K562 (cell line): Measurements from ENCODE around the gene UNC93B1. TPM values are rescaled to one million over a fixed set of nuclear protein-coding genes. Genes with fewer than 3 reads are reported as not detected.
A peak's percentile ranks its signal among the peaks of the same experiment; 100 is the strongest.

Experiments
- CBFA2T2 ChIP-seq: fragments of 450-650 bp; conservative IDR thresholded peaks from 2 replicates; pipeline ENCODE4 v1.6.1; 2017; ENCODE audit warnings: mild to moderate bottlenecking
- CBX2 ChIP-seq: fragments of 200-600 bp; sonication (generic); IDR thresholded peaks from one replicate; pipeline ENCODE4 v1.6.1; 2012; ENCODE audit warnings: mild to moderate bottlenecking, low read length, inconsistent platforms; ENCODE audit not compliant: insufficient read depth, poor library complexity, severe bottlenecking
- CUX1 ChIP-seq: fragments of 200-800 bp; sonication (Bioruptor generic); IDR thresholded peaks from 2 replicates; pipeline ENCODE4 v1.6.1; 2016; ENCODE audit warnings: missing genetic modification characterization, missing compliant biosample characterization
- DACH1 ChIP-seq: fragments of 450-650 bp; IDR thresholded peaks from 2 replicates; pipeline ENCODE4 v1.6.1; 2018; ENCODE audit not compliant: partially characterized antibody
- KAT7 ChIP-seq: sonication (generic); formaldehyde crosslinking; IDR thresholded peaks from 2 replicates; pipeline ENCODE4 v1.8.0; 2022; ENCODE audit warnings: missing genetic modification reagents, mild to moderate bottlenecking, borderline replicate concordance
- NCOA1 ChIP-seq: fragments of 450-650 bp; IDR thresholded peaks from 2 replicates; pipeline ENCODE4 v1.6.1; 2016; ENCODE audit warnings: low read depth
- NFRKB ChIP-seq: fragments of 450-650 bp; IDR thresholded peaks from 2 replicates; pipeline ENCODE4 v1.6.1; 2016; ENCODE audit warnings: low read depth
- POLR3G ChIP-seq: IDR thresholded peaks from 2 replicates; pipeline ENCODE4 v1.6.1; 2011; ENCODE audit not compliant: insufficient read length, insufficient replicate concordance; ENCODE audit errors: extremely low read depth
- SMARCB1 ChIP-seq: IDR thresholded peaks from 2 replicates; pipeline ENCODE4 v1.6.1; 2011; ENCODE audit warnings: improper control_type of control experiment, low read depth; ENCODE audit not compliant: insufficient read length
- TARDBP ChIP-seq: fragments of 450-650 bp; IDR thresholded peaks from 2 replicates; pipeline ENCODE4 v1.6.1; 2016
- ZNF165 ChIP-seq: fragments of 250-450 bp; sonication (Bioruptor Pico); IDR thresholded peaks from 2 replicates; pipeline ENCODE4 v1.4.0; 2020; ENCODE audit warnings: borderline replicate concordance
- ZNF592 ChIP-seq: fragments of 450-650 bp; IDR thresholded peaks from 2 replicates; pipeline ENCODE4 v1.6.1; 2017; ENCODE audit warnings: antibody characterized with exemption, mild to moderate bottlenecking
- polyA plus RNA-seq, 8 experiments: library from polyadenylated mRNA; depleted of rRNA in 4 of 8; stranded (reverse) in 5 of 8; unstranded in 3 of 8; fragments of >200 nt; fragmentation: Nextera tagmentation in 2 of 8; fragmentation: Illumina TruSeq in 1 of 8; extraction: Ambion mirVana in 2 of 8; extraction: Trizol in 1 of 8; gene quantifications; 2 replicates each; pipeline versions ENCODE4 v1.2.1 to v1.2.3, GENCODE V29; 2011 to 2014; ENCODE audit warnings: inconsistent platforms in 1 of 8, missing spikeins in 1 of 8
- total RNA-seq, 7 experiments: library from RNA; depleted of rRNA in 6 of 7; stranded (reverse); fragments of >200 nt in 6 of 7; fragmentation: Illumina TruSeq in 2 of 7; extraction: Trizol in 2 of 7; gene quantifications; 2 replicates each; pipeline versions ENCODE4 v1.2.1 to v1.2.3, GENCODE V29; 2011 to 2021; ENCODE audit warnings: low replicate concordance in 1 of 7

UNC93B1 gene
- total and polyA plus RNA-seq, 9 of the 15 experiments (the other 6 are each of a cell fraction or from before 2014, with no cell fraction given): 0.10 to 13.6 (median 6.5) TPM

- no peak for TF ChIP-seq KAT7 (CRISPR knock-in tag)
- TF ChIP-seq CUX1 (CRISPR knock-in tag): no peak
- no peak for TF ChIP-seq POLR3G
- TF ChIP-seq TARDBP: no peak
- no peak for TF ChIP-seq CBX2
- peak; percentile 26; the same call in 1 of the 2 replicates for TF ChIP-seq CBFA2T2
- no peak for TF ChIP-seq NFRKB
- TF ChIP-seq ZNF165 (CRISPR knock-in tag): no peak
- peak; percentile 49 for TF ChIP-seq DACH1
- TF ChIP-seq SMARCB1: peak; percentile 19
- TF ChIP-seq ZNF592: peak; percentile 94
- peak; percentile 18; the same call in 1 of the 2 replicates for TF ChIP-seq NCOA1
Observed at GRCh38 chr11:68043349-68044144, 39.6 kb upstream of the UNC93B1 start (continued).
